PC-3 (cell line): ENCODE measurements around the gene ZBTB40. TPM values are rescaled to one million over a fixed set of nuclear protein-coding genes. Genes with fewer than 3 reads are reported as not detected.

Source experiments
- ATAC-seq: fragments of 200-7000 bp; cut with Tn5 transposase; 2 replicates; pipeline ENCODE4 v1.9.1; 2020; ENCODE audit warnings: mild to moderate bottlenecking, moderate library complexity
- BruUV-seq: library from RNA; stranded (reverse); fragments of 400-500 nt; replicated peaks from 2 replicates; lab custom pipeline; 2021; lab: Mats Ljungman, UMichigan
- CTCF ChIA-PET: fragments of 300-600 bp; sonication (Branson Sonifier 250); formaldehyde crosslinking; loops from one replicate; lab custom pipeline; 2022; ENCODE audit warnings: antibody characterized with exemption; lab: Charles Lee
- POLR2A ChIA-PET: fragments of 300-600 bp; sonication (Branson Sonifier 250); formaldehyde crosslinking; loops from one replicate; lab custom pipeline; 2022; ENCODE audit warnings: antibody characterized with exemption; ENCODE audit not compliant: unreplicated experiment; lab: Charles Lee
- DNase-seq: peaks from one replicate; pipeline ENCODE4 v3.0.0-alpha.2; 2015
- H2AFZ ChIP-seq: fragments of 300-600 bp; sonication (generic); 2 replicates; pipeline ENCODE4 v1.6.0; 2016; ENCODE audit warnings: antibody characterized with exemption, low read length
- H3F3A ChIP-seq: fragments of 300-600 bp; sonication (generic); one replicate; pipeline ENCODE4 v1.6.0; 2017; ENCODE audit warnings: antibody characterized with exemption, low read length, control low read depth, mild to moderate bottlenecking; ENCODE audit not compliant: unreplicated experiment
- H3K27ac ChIP-seq: fragments of 300-600 bp; sonication (generic); 2 replicates; pipeline ENCODE4 v1.5.1; 2016; ENCODE audit warnings: mild to moderate bottlenecking, low read length
- H3K27me3 ChIP-seq: fragments of 300-600 bp; sonication (generic); 2 replicates; pipeline ENCODE4 v1.6.1; 2016; ENCODE audit warnings: low read length, mixed read lengths
- H3K36me3 ChIP-seq: fragments of 300-600 bp; sonication (generic); 2 replicates; pipeline ENCODE4 v1.6.1; 2016; ENCODE audit warnings: low read depth, mixed run types, low read length, mixed read lengths
- H3K4me1 ChIP-seq: fragments of 300-600 bp; sonication (generic); 2 replicates; pipeline ENCODE4 v1.5.1; 2016; ENCODE audit warnings: low read length; ENCODE audit not compliant: insufficient read depth
- H3K4me2 ChIP-seq: fragments of 300-600 bp; sonication (generic); 2 replicates; pipeline ENCODE4 v1.6.0; 2016; ENCODE audit warnings: low read length
- H3K4me3 ChIP-seq: fragments of 300-600 bp; sonication (generic); 2 replicates; pipeline ENCODE4 v1.5.1; 2016; ENCODE audit warnings: mild to moderate bottlenecking, low read length, mixed read lengths
- H3K79me2 ChIP-seq: fragments of 300-600 bp; sonication (generic); 2 replicates; pipeline ENCODE4 v1.6.1; 2017; ENCODE audit warnings: low read length, mixed read lengths
- H3K9ac ChIP-seq: fragments of 300-600 bp; sonication (generic); 2 replicates; pipeline ENCODE4 v1.6.0; 2016; ENCODE audit warnings: mild to moderate bottlenecking, low read length
- H3K9me2 ChIP-seq: fragments of 300-600 bp; sonication (generic); replicated peaks from 2 replicates; pipeline ENCODE4 v1.6.1; 2016; ENCODE audit warnings: mixed run types, low read length, mixed read lengths
- H3K9me3 ChIP-seq: fragments of 300-600 bp; sonication (generic); 2 replicates; pipeline ENCODE4 v1.6.1; 2016; ENCODE audit warnings: low read length, mixed read lengths
- H4K20me1 ChIP-seq: fragments of 300-600 bp; sonication (generic); 2 replicates; pipeline ENCODE4 v1.6.1; 2016; ENCODE audit warnings: low read length, mixed read lengths
- CTCF ChIP-seq: fragments of 300-600 bp; sonication (generic); conservative IDR thresholded peaks from 2 replicates; pipeline ENCODE4 v1.5.1; 2017; ENCODE audit warnings: antibody characterized with exemption, low read depth, mild to moderate bottlenecking, low read length
- EZH2 ChIP-seq: fragments of 300-600 bp; sonication (generic); IDR thresholded peaks from one replicate; pipeline ENCODE4 v1.6.1; 2017; ENCODE audit warnings: antibody characterized with exemption, mild to moderate bottlenecking, low read length; ENCODE audit not compliant: unreplicated experiment
- EZH2phosphoT487 ChIP-seq: fragments of 300-600 bp; sonication (generic); IDR thresholded peaks from 2 replicates; pipeline ENCODE4 v1.6.1; 2018; ENCODE audit warnings: mild to moderate bottlenecking, antibody characterized with exemption, low read length, borderline replicate concordance
- intact Hi-C: fragments of 100-400 bp; cut with micrococcal nuclease; formaldehyde crosslinking; loops from 2 replicates; pipeline ENCODE4 v1.9.0; 2023
- total RNA-seq: library from RNA; depleted of rRNA; stranded (reverse); fragments of >200 nt; gene quantifications from 2 replicates; pipeline ENCODE4 v1.2.3, GENCODE V29; 2014

The ZBTB40 gene
- total RNA-seq, 1 experiment from 2014 or later = 20.2 TPM

GRCh38 chr1:22447621-22448111, 4.0 kb upstream of the ZBTB40 start:
- no peaks in the 10 kb centered on the region for H3K27me3 ChIP-seq
- intact Hi-C loops = no loop called here
- no peaks in the 10 kb centered on the region for H3K9me2 ChIP-seq
- H3K9ac ChIP-seq = no peak overlapping the region
- H4K20me1 ChIP-seq = no peaks in the 10 kb centered on the region
- H2AFZ ChIP-seq = 0 out of 2 replicates have a peak overlapping the region, but pooled peaks have one; percentile 2
- ChIA-PET CTCF (no interaction called here), POLR2A (no interaction called here)
- no peaks in the 10 kb centered on the region for H3F3A ChIP-seq
- peak; percentile 62 for ATAC-seq
- no peak for TF ChIP-seq EZH2phosphoT487
- TF ChIP-seq EZH2 = no peak
- TF ChIP-seq CTCF = no peak
- H3K4me1 ChIP-seq = peaks cover 22% of the 10 kb centered on the region
- no peak overlapping the region for H3K4me3 ChIP-seq
- peaks cover 9% of the 10 kb centered on the region for H3K79me2 ChIP-seq
- no peaks in the 10 kb centered on the region for H3K36me3 ChIP-seq
- DNase-seq = peak; percentile 81
- no TSS peak for BruUV-seq
- no peaks in the 10 kb centered on the region for H3K9me3 ChIP-seq
- no peak overlapping the region for H3K27ac ChIP-seq
- peak overlapping the region; percentile 12; the same call in 1 of the 2 replicates for H3K4me2 ChIP-seq

- CTCF ChIA-PET = no interaction called here
- POLR2A ChIA-PET = no interaction called here
- ATAC-seq = no peak
Observed at GRCh38 chr1:22449636-22450035, 2.0 kb upstream of the ZBTB40 start.

More at GRCh38 chr1:22449636-22450035, 2.0 kb upstream of the ZBTB40 start:
- H3K9me3 ChIP-seq = no peaks in the 10 kb centered on the region
- H3K4me3 ChIP-seq = no peak overlapping the region
- DNase-seq = no peak
- no peaks in the 10 kb centered on the region for H3K9me2 ChIP-seq
- H3K9ac ChIP-seq = no peak overlapping the region
- H2AFZ ChIP-seq = no peak overlapping the region
- TF ChIP-seq CTCF = no peak
- no peak for TF ChIP-seq EZH2phosphoT487
- no peak for TF ChIP-seq EZH2
- no TSS peak for BruUV-seq
- intact Hi-C loops = no loop called here
- H3K27me3 ChIP-seq = no peaks in the 10 kb centered on the region
- H3K27ac ChIP-seq = no peak overlapping the region
- H3K4me2 ChIP-seq = no peak overlapping the region
- H3K4me1 ChIP-seq = peaks cover 32% of the 10 kb centered on the region
- H3F3A ChIP-seq = no peaks in the 10 kb centered on the region
- no peaks in the 10 kb centered on the region for H3K36me3 ChIP-seq
- H3K79me2 ChIP-seq = peaks cover 27% of the 10 kb centered on the region
- H4K20me1 ChIP-seq = no peaks in the 10 kb centered on the region
